ENCODE measurements around the gene ANKRD17.

The ANKRD17 gene

DNA sequence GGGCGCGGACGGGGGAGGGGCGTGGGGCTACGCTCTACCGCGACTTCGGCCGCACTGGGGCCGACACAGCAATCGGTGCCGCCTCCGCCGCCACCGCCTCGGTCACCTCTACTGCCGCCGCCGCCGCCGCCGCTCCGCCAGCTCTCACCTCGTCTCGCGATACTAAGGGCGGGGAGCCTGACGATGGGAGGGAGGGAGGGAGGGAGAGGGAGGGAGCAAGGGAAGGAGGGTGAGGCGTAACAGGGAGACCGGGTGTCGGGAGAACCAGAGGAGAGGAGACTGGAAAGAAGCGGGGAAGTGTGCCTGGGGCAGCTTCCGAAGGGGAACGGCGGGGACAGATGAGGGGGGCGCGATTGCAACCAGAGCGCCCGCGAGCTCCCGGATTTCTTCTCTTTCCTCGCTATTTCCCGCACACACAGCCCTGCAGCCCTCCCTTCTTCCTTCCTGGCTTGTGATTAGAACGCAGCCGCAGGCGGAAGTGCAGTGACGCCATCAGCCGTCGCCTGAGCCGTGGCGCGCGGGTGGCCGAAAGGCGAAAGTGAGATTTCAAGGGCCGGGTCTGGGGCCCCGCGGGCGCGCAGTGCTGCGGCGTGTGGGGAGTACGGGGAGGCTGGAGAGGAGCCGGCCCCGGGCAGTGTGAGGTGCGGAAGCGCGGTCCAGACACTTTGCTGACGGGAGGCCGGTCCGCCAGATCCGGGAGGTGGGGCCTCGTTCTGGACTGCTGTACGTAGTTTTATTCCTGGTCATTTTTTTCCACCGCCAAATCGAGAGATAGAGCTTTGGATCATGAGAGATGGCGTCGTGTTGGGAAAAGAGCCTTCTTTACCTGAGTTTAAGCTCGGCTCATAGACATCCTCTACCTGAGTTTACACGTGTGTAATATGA, at the start of gene ANKRD17:
TSS of gene ANKRD17 (minus strand) at position 113 of the 885 bp plus-strand sequence. CDS start 130 bp downstream, outside the sequence.
- H3K27ac ChIP-seq (ENCODE audit: low read length) = peak within 1 kb of the TSS; percentile 94
- H3K4me1 ChIP-seq (ENCODE audit: low read length) = peaks cover 16% of the 10 kb centered on the region
- H3K9me3 ChIP-seq (replicated peaks; ENCODE audit: insufficient read depth, low read length) = no peaks in the 10 kb centered on the region
- TF ChIP-seq EZH2phosphoT487 (IDR thresholded peaks at IDR 0.05; ENCODE audit: low read length) = no peak
- TF ChIP-seq, protein P1, sequence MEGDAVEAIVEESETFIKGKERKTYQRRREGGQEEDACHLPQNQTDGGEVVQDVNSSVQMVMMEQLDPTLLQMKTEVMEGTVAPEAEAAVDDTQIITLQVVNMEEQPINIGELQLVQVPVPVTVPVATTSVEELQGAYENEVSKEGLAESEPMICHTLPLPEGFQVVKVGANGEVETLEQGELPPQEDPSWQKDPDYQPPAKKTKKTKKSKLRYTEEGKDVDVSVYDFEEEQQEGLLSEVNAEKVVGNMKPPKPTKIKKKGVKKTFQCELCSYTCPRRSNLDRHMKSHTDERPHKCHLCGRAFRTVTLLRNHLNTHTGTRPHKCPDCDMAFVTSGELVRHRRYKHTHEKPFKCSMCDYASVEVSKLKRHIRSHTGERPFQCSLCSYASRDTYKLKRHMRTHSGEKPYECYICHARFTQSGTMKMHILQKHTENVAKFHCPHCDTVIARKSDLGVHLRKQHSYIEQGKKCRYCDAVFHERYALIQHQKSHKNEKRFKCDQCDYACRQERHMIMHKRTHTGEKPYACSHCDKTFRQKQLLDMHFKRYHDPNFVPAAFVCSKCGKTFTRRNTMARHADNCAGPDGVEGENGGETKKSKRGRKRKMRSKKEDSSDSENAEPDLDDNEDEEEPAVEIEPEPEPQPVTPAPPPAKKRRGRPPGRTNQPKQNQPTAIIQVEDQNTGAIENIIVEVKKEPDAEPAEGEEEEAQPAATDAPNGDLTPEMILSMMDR (IDR thresholded peaks at IDR 0.05; ENCODE audit: low read length) = no peak
- TF ChIP-seq EZH2 (optimal IDR thresholded peaks at IDR 0.05; ENCODE audit: low read depth, low read length) = no peak
- H3F3A ChIP-seq (ENCODE audit: insufficient read depth, low read length) = peaks cover 18% of the 10 kb centered on the region
- H3K79me2 ChIP-seq (ENCODE audit: low read length) = peaks cover 62% of the 10 kb centered on the region
- H3K36me3 ChIP-seq (replicated peaks; ENCODE audit: insufficient read depth, low read length) = no peaks in the 10 kb centered on the region
- peak within 1 kb of the TSS; percentile 95 for H3K4me3 ChIP-seq (ENCODE audit: low read length)
- peak within 1 kb of the TSS; percentile 89 for H3K9ac ChIP-seq (ENCODE audit: low read length)
- no peaks in the 10 kb centered on the region for H3K9me2 ChIP-seq (replicated peaks; ENCODE audit: insufficient read depth, low read length)
- peaks cover 23% of the 10 kb centered on the region for H4K20me1 ChIP-seq (ENCODE audit: insufficient read depth, low read length)
- H3K4me2 ChIP-seq (ENCODE audit: low read depth, low read length) = peak within 1 kb of the TSS; percentile 75
- peak within 1 kb of the TSS; percentile 80 for H2AFZ ChIP-seq (ENCODE audit: low read length)
- H3K27me3 ChIP-seq (replicated peaks; ENCODE audit: insufficient read depth, low read length) = no peaks in the 10 kb centered on the region
- DNase-seq = peak; percentile 96

DNA sequence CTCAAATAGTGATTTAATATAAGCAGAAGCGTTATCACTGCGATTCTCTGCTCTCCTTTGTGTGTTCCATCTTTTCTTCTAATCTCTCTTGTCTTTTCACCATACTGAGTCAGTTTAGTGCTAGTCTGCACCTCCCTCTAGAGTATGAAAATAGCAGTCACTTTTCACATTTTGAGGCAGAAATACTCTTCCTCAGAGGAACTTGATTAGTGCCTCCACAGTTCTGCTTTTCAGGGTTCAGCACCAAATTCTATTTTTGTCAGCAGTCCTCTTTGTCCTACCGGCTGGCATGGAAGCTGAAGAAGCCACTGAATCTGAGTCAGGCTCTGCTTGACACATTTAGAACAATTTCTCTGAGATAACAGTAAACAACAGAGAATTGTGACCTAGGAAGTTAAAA, 49.7 kb upstream of the ANKRD17 start:
- no peak overlapping the region for H3K4me2 ChIP-seq (ENCODE audit: low read depth, low read length)
- H3K4me1 ChIP-seq (ENCODE audit: low read length) = no peaks in the 10 kb centered on the region
- no peaks in the 10 kb centered on the region for H4K20me1 ChIP-seq (ENCODE audit: insufficient read depth, low read length)
- H3K9me2 ChIP-seq (replicated peaks; ENCODE audit: insufficient read depth, low read length) = no peaks in the 10 kb centered on the region
- H3K9me3 ChIP-seq (replicated peaks; ENCODE audit: insufficient read depth, low read length) = no peaks in the 10 kb centered on the region
- DNase-seq = peak; percentile 21
- TF ChIP-seq EZH2phosphoT487 (IDR thresholded peaks at IDR 0.05; ENCODE audit: low read length) (no peak), EZH2 (optimal IDR thresholded peaks at IDR 0.05; ENCODE audit: low read depth, low read length) (no peak)
- TF ChIP-seq, protein P1 (IDR thresholded peaks at IDR 0.05; ENCODE audit: low read length) = peak; percentile 44
- no peaks in the 10 kb centered on the region for H3F3A ChIP-seq (ENCODE audit: insufficient read depth, low read length)
- H2AFZ ChIP-seq (ENCODE audit: low read length) = no peak overlapping the region
- H3K27me3 ChIP-seq (replicated peaks; ENCODE audit: insufficient read depth, low read length) = no peaks in the 10 kb centered on the region
- no peak overlapping the region for H3K9ac ChIP-seq (ENCODE audit: low read length)
- H3K36me3 ChIP-seq (replicated peaks; ENCODE audit: insufficient read depth, low read length) = no peaks in the 10 kb centered on the region
- H3K4me3 ChIP-seq (ENCODE audit: low read length) = no peak overlapping the region
- H3K27ac ChIP-seq (ENCODE audit: low read length) = no peak overlapping the region
- H3K79me2 ChIP-seq (ENCODE audit: low read length) = no peaks in the 10 kb centered on the region

DNA sequence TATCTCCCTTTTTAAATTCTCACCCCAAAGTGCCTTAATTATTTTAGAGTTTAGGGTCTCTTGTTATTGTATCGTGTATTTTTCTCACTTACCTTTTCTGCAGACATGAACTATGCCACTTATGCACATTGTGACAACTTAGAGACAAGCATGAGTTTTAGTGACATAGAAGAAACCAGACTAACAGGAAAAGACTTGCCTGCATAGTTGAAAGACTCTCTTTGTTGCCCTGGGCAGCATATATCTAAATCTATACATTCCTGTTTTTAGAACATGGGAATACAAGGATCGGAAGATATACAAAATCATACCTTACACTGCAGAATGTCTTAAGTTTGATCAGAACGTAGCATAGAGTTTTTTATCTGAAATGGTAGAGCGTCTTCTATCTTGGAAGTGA, 45.1 kb upstream of the ANKRD17 start:
- Histone ChIP-seq H3K9ac (ENCODE audit: low read length) (no peak overlapping the region), H3K4me1 (ENCODE audit: low read length) (no peaks in the 10 kb centered on the region), H3F3A (ENCODE audit: insufficient read depth, low read length) (no peaks in the 10 kb centered on the region), H3K4me2 (ENCODE audit: low read depth, low read length) (no peak overlapping the region), H3K4me3 (ENCODE audit: low read length) (no peak overlapping the region), H3K27ac (ENCODE audit: low read length) (no peak overlapping the region), H3K9me3 (replicated peaks; ENCODE audit: insufficient read depth, low read length) (no peaks in the 10 kb centered on the region), H3K27me3 (replicated peaks; ENCODE audit: insufficient read depth, low read length) (no peaks in the 10 kb centered on the region), H2AFZ (ENCODE audit: low read length) (no peak overlapping the region), H3K9me2 (replicated peaks; ENCODE audit: insufficient read depth, low read length) (no peaks in the 10 kb centered on the region), H4K20me1 (ENCODE audit: insufficient read depth, low read length) (no peaks in the 10 kb centered on the region), H3K36me3 (replicated peaks; ENCODE audit: insufficient read depth, low read length) (no peaks in the 10 kb centered on the region), H3K79me2 (ENCODE audit: low read length) (no peaks in the 10 kb centered on the region)
- no peak for TF ChIP-seq EZH2phosphoT487 (IDR thresholded peaks at IDR 0.05; ENCODE audit: low read length)
- no peak for TF ChIP-seq EZH2 (optimal IDR thresholded peaks at IDR 0.05; ENCODE audit: low read depth, low read length)
- TF ChIP-seq, protein P1 (IDR thresholded peaks at IDR 0.05; ENCODE audit: low read length) = no peak
- no peak for DNase-seq

Data from MM.1S (cell line).